Loucy (cell line): ENCODE data around the gene ZNF236.
"Not testable (repeated sequence)": the region's sequence is repeated elsewhere in the genome, so short reads cannot be mapped to it uniquely, and the experiment has no call there.

Experiments
- H2AFZ ChIP-seq: fragments of 200-600 bp; sonication (generic); 2 replicates; pipeline ENCODE4 v1.6.0; 2016; ENCODE audit warnings: antibody characterized with exemption, mild to moderate bottlenecking, low read length, moderate library complexity
- H3F3A ChIP-seq: fragments of 200-600 bp; 2 replicates; pipeline ENCODE4 v1.6.0; 2016; ENCODE audit warnings: antibody characterized with exemption, low read depth, mild to moderate bottlenecking
- H3K27me3 ChIP-seq: fragments of 200-600 bp; sonication (generic); 2 replicates; pipeline ENCODE4 v1.6.1; 2014; ENCODE audit warnings: low read length, mild to moderate bottlenecking; ENCODE audit not compliant: insufficient read depth, poor library complexity, severe bottlenecking
- H3K36me3 ChIP-seq: fragments of 200-600 bp; sonication (generic); 2 replicates; pipeline ENCODE4 v1.6.1; 2016; ENCODE audit warnings: low read length; ENCODE audit not compliant: insufficient read depth
- H3K4me1 ChIP-seq: fragments of 200-600 bp; sonication (generic); 2 replicates; pipeline ENCODE4 v1.5.1; 2014; ENCODE audit warnings: low read length, mild to moderate bottlenecking; ENCODE audit not compliant: insufficient read depth, poor library complexity, severe bottlenecking
- H3K4me2 ChIP-seq: fragments of 200-600 bp; sonication (generic); 2 replicates; pipeline ENCODE4 v1.6.0; 2014; ENCODE audit warnings: antibody characterized with exemption, low read length, low read depth, mild to moderate bottlenecking; ENCODE audit not compliant: poor library complexity, severe bottlenecking
- H3K4me3 ChIP-seq: fragments of 200-600 bp; sonication (generic); 2 replicates; pipeline ENCODE4 v1.5.1; 2014; ENCODE audit warnings: low read length, mild to moderate bottlenecking, mixed read lengths; ENCODE audit not compliant: poor library complexity, severe bottlenecking
- H3K79me2 ChIP-seq: fragments of 200-600 bp; sonication (generic); 2 replicates; pipeline ENCODE4 v1.6.1; 2014; ENCODE audit warnings: low read length; ENCODE audit not compliant: insufficient read depth
- H3K9ac ChIP-seq: fragments of 200-600 bp; sonication (generic); 2 replicates; pipeline ENCODE4 v1.6.0; 2014; ENCODE audit warnings: mild to moderate bottlenecking, low read depth, low read length, moderate library complexity; ENCODE audit not compliant: poor library complexity, severe bottlenecking
- H3K9me2 ChIP-seq: fragments of 200-600 bp; sonication (generic); replicated peaks from 2 replicates; pipeline ENCODE4 v1.6.1; 2016; ENCODE audit warnings: low read depth, low read length, mixed read lengths
- H3K9me3 ChIP-seq: fragments of 200-600 bp; sonication (generic); 2 replicates; pipeline ENCODE4 v1.6.1; 2014; ENCODE audit warnings: mild to moderate bottlenecking, antibody characterized with exemption, low read length, low read depth; ENCODE audit not compliant: insufficient read depth
- H4K20me1 ChIP-seq: fragments of 200-600 bp; sonication (generic); 2 replicates; pipeline ENCODE4 v1.6.0; 2014; ENCODE audit warnings: antibody characterized with exemption, low read length, mild to moderate bottlenecking; ENCODE audit not compliant: insufficient read depth, poor library complexity, severe bottlenecking
- CTCF ChIP-seq: fragments of 200-600 bp; sonication (generic); conservative IDR thresholded peaks from 2 replicates; pipeline ENCODE4 v1.5.1; 2014; ENCODE audit warnings: mild to moderate bottlenecking, antibody characterized with exemption, low read length
- EZH2phosphoT487 ChIP-seq: fragments of 200-600 bp; IDR thresholded peaks from 2 replicates; pipeline ENCODE4 v1.6.1; 2018; ENCODE audit warnings: antibody characterized with exemption, mild to moderate bottlenecking, moderate library complexity, borderline replicate concordance

ZNF236 gene

GRCh38 chr18:76988827-76989646 lies 166.7 kb downstream of the ZNF236 start:
- Histone ChIP-seq H3K4me3 (no peak overlapping the region), H3K4me1 (peaks cover 3% of the 10 kb centered on the region), H3K36me3 (no peaks in the 10 kb centered on the region), H4K20me1 (no peaks in the 10 kb centered on the region), H3K27me3 (no peaks in the 10 kb centered on the region), H3K9me2 (no peaks in the 10 kb centered on the region), H2AFZ (no peak overlapping the region), H3K9me3 (no peaks in the 10 kb centered on the region), H3F3A (no peaks in the 10 kb centered on the region), H3K4me2 (no peak overlapping the region), H3K9ac (no peak overlapping the region), H3K79me2 (no peaks in the 10 kb centered on the region)
- TF ChIP-seq CTCF (no peak), EZH2phosphoT487 (no peak)

- Histone ChIP-seq H2AFZ (no peak overlapping the region), H3K4me3 (no peak overlapping the region), H3K9me2 (no peaks in the 10 kb centered on the region), H3F3A (no peaks in the 10 kb centered on the region), H3K36me3 (no peaks in the 10 kb centered on the region), H3K9ac (no peak overlapping the region), H4K20me1 (no peaks in the 10 kb centered on the region), H3K27me3 (no peaks in the 10 kb centered on the region), H3K9me3 (no peaks in the 10 kb centered on the region), H3K79me2 (no peaks in the 10 kb centered on the region), H3K4me1 (peaks cover 3% of the 10 kb centered on the region), H3K4me2 (no peak overlapping the region)
- no peak for TF ChIP-seq EZH2phosphoT487
Measured at GRCh38 chr18:76989647-76990190, 167.4 kb downstream of the ZNF236 start.

GRCh38 chr18:76990343-76991020 lies 168.1 kb downstream of the ZNF236 start:
- H3K9me3 ChIP-seq, H3K36me3 ChIP-seq: not testable (repeated sequence)

GRCh38 chr18:76991021-76991688 lies 168.8 kb downstream of the ZNF236 start:
- no peaks in the 10 kb centered on the region for H3F3A ChIP-seq
- H3K79me2 ChIP-seq = no peaks in the 10 kb centered on the region
- no peak overlapping the region for H3K9ac ChIP-seq
- no peaks in the 10 kb centered on the region for H3K27me3 ChIP-seq
- no peak overlapping the region for H2AFZ ChIP-seq
- H3K9me2 ChIP-seq = no peaks in the 10 kb centered on the region
- no peaks in the 10 kb centered on the region for H3K36me3 ChIP-seq
- peaks cover 13% of the 10 kb centered on the region for H3K4me1 ChIP-seq
- no peak overlapping the region for H3K4me3 ChIP-seq
- no peak overlapping the region for H3K4me2 ChIP-seq
- TF ChIP-seq CTCF (no peak), EZH2phosphoT487 (no peak)
- H4K20me1 ChIP-seq = no peaks in the 10 kb centered on the region
- no peaks in the 10 kb centered on the region for H3K9me3 ChIP-seq

More at GRCh38 chr18:76990343-76991020, 168.1 kb downstream of the ZNF236 start:
- H4K20me1 ChIP-seq, H2AFZ ChIP-seq, H3K4me3 ChIP-seq, H3K79me2 ChIP-seq, H3K9me2 ChIP-seq, H3K27me3 ChIP-seq, H3F3A ChIP-seq, H3K4me1 ChIP-seq, H3K4me2 ChIP-seq, H3K9ac ChIP-seq: not testable (repeated sequence)
